SU-DHL-6 (cell line): Measurements from ENCODE around the gene NEUROG1.

Source experiments
- H2AFZ ChIP-seq: fragments of 200-600 bp; sonication (generic); 2 replicates; pipeline ENCODE4 v1.6.1; 2014; ENCODE audit warnings: low read depth, mild to moderate bottlenecking, moderate library complexity, mixed read lengths, antibody characterized with exemption, low read length; ENCODE audit not compliant: severe bottlenecking
- H3F3A ChIP-seq: fragments of 200-600 bp; shearing (Covaris generic); 2 replicates; pipeline ENCODE4 v1.6.0; 2016; ENCODE audit warnings: antibody characterized with exemption, mild to moderate bottlenecking; ENCODE audit not compliant: insufficient read depth
- H3K27ac ChIP-seq: fragments of 200-600 bp; sonication (generic); 2 replicates; pipeline ENCODE4 v1.5.1; 2016; ENCODE audit warnings: low read depth, mild to moderate bottlenecking, low read length, moderate library complexity, mixed read lengths
- H3K27me3 ChIP-seq: fragments of 200-600 bp; sonication (generic), shearing (Covaris generic); 2 replicates; pipeline ENCODE4 v1.6.0; 2014; ENCODE audit warnings: mild to moderate bottlenecking, low read length
- H3K36me3 ChIP-seq: fragments of 200-600 bp; sonication (generic); 2 replicates; pipeline ENCODE4 v1.6.1; 2014; ENCODE audit warnings: mild to moderate bottlenecking, low read length, mixed read lengths
- H3K4me2 ChIP-seq: fragments of 300-600, 200-600 bp; shearing (Covaris generic), sonication (generic); 2 replicates; pipeline ENCODE4 v1.6.0; 2014; ENCODE audit warnings: low read length, low read depth, mild to moderate bottlenecking; ENCODE audit not compliant: poor library complexity, severe bottlenecking
- H3K4me3 ChIP-seq: fragments of 200-600 bp; sonication (generic); 2 replicates; pipeline ENCODE4 v1.5.1; 2014; ENCODE audit warnings: antibody characterized with exemption, low read length, mild to moderate bottlenecking, mixed read lengths; ENCODE audit not compliant: insufficient read depth, poor library complexity, severe bottlenecking
- H3K79me2 ChIP-seq: fragments of 200-600 bp; sonication (generic); 2 replicates; pipeline ENCODE4 v1.6.1; 2014; ENCODE audit warnings: mild to moderate bottlenecking, low read length, moderate library complexity; ENCODE audit not compliant: insufficient read depth
- H3K9ac ChIP-seq: fragments of 200-600 bp; sonication (generic); 2 replicates; pipeline ENCODE4 v1.7.0; 2014; ENCODE audit warnings: mild to moderate bottlenecking, low read length
- H3K9me2 ChIP-seq: fragments of 200-600 bp; sonication (generic); replicated peaks from 2 replicates; pipeline ENCODE4 v1.6.1; 2014; ENCODE audit warnings: low read length; ENCODE audit not compliant: insufficient read depth
- H3K9me3 ChIP-seq: fragments of 200-600 bp; sonication (generic); 2 replicates; pipeline ENCODE4 v1.6.1; 2014; ENCODE audit warnings: low read length, mixed read lengths; ENCODE audit not compliant: insufficient read depth
- H4K20me1 ChIP-seq: fragments of 200-600 bp; sonication (generic); 2 replicates; pipeline ENCODE4 v1.6.1; 2014; ENCODE audit warnings: low read depth, mild to moderate bottlenecking, antibody characterized with exemption, low read length, moderate library complexity, mixed read lengths
- EZH2phosphoT487 ChIP-seq: fragments of 200-600 bp; sonication (generic), shearing (Covaris generic); conservative IDR thresholded peaks from 2 replicates; pipeline ENCODE4 v1.6.1; 2018; ENCODE audit warnings: mild to moderate bottlenecking, antibody characterized with exemption, low read length, moderate library complexity, mixed read lengths
- TF ChIP-seq, protein P1 (sequence below): fragments of 200-600 bp; sonication (generic); IDR thresholded peaks from one replicate; pipeline ENCODE4 v1.5.1; 2017; ENCODE audit warnings: antibody characterized with exemption, mild to moderate bottlenecking, low read length, moderate library complexity; ENCODE audit not compliant: insufficient read depth, poor library complexity, severe bottlenecking

The NEUROG1 gene

DNA sequence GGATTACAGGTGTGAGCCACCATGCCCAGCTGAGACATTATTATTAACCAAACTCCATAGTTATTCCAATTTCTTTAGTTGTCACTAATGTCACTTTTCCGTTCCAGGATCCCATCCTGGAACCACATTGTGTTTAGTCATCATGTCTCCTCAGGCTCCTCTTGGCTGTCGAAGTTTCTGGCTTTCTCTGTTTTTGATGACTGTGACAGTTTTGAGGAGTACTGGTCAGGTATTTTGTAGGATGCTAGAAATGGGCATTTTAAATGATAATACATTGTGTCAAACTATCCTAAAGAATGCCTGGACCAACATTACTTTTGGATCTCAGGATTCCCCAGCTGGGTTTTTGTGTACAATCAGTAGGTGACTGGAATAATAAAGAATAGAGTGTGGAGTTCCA is 19.8 kb upstream of the NEUROG1 start:
- Histone ChIP-seq H3K4me3 (no peak overlapping the region), H4K20me1 (no peaks in the 10 kb centered on the region), H3K9ac (no peak overlapping the region), H2AFZ (no peak overlapping the region), H3K9me2 (no peaks in the 10 kb centered on the region), H3K27me3 (0 out of 2 replicates have a peak, but pooled peaks cover 4% of the 10 kb centered on the region), H3K27ac (no peak overlapping the region), H3K36me3 (no peaks in the 10 kb centered on the region), H3K4me2 (no peak overlapping the region), H3F3A (no peaks in the 10 kb centered on the region), H3K9me3 (no peaks in the 10 kb centered on the region), H3K79me2 (no peaks in the 10 kb centered on the region)
- no peak for TF ChIP-seq EZH2phosphoT487
- TF ChIP-seq, protein P1, sequence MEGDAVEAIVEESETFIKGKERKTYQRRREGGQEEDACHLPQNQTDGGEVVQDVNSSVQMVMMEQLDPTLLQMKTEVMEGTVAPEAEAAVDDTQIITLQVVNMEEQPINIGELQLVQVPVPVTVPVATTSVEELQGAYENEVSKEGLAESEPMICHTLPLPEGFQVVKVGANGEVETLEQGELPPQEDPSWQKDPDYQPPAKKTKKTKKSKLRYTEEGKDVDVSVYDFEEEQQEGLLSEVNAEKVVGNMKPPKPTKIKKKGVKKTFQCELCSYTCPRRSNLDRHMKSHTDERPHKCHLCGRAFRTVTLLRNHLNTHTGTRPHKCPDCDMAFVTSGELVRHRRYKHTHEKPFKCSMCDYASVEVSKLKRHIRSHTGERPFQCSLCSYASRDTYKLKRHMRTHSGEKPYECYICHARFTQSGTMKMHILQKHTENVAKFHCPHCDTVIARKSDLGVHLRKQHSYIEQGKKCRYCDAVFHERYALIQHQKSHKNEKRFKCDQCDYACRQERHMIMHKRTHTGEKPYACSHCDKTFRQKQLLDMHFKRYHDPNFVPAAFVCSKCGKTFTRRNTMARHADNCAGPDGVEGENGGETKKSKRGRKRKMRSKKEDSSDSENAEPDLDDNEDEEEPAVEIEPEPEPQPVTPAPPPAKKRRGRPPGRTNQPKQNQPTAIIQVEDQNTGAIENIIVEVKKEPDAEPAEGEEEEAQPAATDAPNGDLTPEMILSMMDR, result no peak

DNA sequence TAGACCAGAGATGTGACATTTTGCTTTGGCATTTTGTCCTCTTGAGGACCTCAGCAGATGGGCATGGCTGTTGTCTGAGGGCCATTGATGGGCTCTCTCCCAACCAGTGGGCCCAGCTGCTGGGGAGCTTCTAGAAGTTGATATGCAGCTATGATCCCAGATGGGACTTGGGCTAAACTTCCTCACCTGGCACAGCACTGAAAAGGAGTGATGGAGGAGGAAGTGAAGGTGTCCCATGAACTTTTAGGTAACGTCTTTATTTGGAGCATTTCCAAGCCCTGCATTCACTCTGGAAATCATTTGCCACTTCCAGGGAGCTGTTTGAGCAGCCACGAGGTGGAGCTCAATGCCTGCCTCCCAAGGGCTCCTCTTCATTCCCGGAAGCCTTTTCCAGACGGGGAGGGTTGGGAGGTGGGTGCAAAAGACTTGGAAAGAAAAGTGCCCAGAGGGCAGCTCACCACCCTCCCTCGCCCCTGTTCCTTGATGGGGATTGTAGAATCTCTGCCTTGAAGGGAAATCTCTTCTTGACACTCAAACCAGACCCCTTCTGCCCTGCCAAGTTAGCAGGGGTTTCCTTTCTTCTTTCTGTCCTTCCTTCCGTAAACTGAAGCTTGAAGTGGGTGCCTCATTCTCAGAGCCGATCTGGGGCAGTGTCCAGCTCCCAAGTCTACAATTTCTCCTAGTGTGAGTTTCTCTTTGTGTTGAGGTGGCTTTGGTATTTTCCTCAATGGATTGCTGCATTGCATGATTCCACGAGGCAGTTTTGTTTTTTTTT is 18.1 kb upstream of the NEUROG1 start:
- Histone ChIP-seq H3F3A (no peaks in the 10 kb centered on the region), H3K9me3 (no peaks in the 10 kb centered on the region), H3K27ac (no peak overlapping the region), H3K27me3 (0 out of 2 replicates have a peak, but pooled peaks cover 4% of the 10 kb centered on the region), H4K20me1 (no peaks in the 10 kb centered on the region), H3K36me3 (no peaks in the 10 kb centered on the region), H3K4me2 (no peak overlapping the region), H3K9ac (no peak overlapping the region), H3K4me3 (no peak overlapping the region), H3K79me2 (no peaks in the 10 kb centered on the region), H3K9me2 (no peaks in the 10 kb centered on the region), H2AFZ (no peak overlapping the region)
- TF ChIP-seq, protein P1, result no peak
- no peak for TF ChIP-seq EZH2phosphoT487

DNA sequence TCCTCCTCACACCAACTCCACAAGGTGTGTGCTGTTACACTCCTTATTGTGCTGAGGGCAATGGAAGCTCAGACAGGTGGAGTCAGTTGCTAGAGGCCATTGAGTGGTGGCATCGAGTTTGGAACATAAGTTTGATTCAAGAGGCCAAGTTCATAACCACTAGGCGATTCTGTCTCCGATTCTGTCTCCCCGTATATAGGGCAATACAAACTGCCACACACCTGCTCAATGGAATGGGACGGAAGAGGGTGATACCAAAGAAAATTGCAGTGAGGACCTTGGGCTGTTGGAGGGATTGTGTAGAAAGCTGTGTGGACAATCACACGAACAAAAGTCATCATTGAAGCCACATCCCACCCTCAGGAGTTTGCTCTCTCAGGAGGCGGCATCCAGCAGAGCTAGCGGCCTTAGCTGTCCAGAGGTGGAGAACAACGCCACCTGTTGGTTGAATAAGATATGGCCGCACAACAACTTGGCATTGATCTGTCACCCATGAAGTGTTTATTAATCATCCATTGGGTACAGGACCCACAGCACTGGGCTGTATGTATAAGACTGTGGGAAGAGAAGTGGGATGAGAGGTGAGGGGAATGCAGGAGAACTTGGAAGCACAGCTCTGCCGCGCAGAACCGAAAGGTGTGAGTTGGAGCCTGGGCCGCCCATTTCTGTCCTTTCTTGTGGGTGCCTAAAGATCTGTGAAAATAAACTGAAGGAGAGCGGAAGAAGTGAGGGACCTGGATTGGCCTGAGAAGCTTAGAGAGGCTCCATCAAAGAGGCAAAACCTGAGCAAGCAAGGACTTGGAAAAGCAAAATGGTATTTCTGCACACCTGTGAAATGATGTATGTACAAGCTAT is 16.1 kb upstream of the NEUROG1 start:
- H3K36me3 ChIP-seq, result no peaks in the 10 kb centered on the region

More for the DNA sequence above, 16.1 kb upstream of the NEUROG1 start:
- Histone ChIP-seq H3K4me2 (no peak overlapping the region), H2AFZ (no peak overlapping the region), H3K27ac (no peak overlapping the region), H3K27me3 (0 out of 2 replicates have a peak, but pooled peaks cover 4% of the 10 kb centered on the region), H4K20me1 (no peaks in the 10 kb centered on the region), H3K9me3 (no peaks in the 10 kb centered on the region), H3K4me3 (no peak overlapping the region), H3F3A (no peaks in the 10 kb centered on the region), H3K9ac (no peak overlapping the region), H3K79me2 (no peaks in the 10 kb centered on the region), H3K9me2 (no peaks in the 10 kb centered on the region)
- TF ChIP-seq, protein P1, result peak; percentile 79
- no peak for TF ChIP-seq EZH2phosphoT487
